Esophagus (tissue), 2 donors: ENCODE data around the gene PRAF2. TPM values are rescaled to one million over a fixed set of nuclear protein-coding genes. Genes with fewer than 3 reads are reported as not detected.

Experiments used
- H3K27ac ChIP-seq, 2 donors: one replicate each; pipeline ENCODE4 v1.5.1; 2013; ENCODE audit warnings: low read depth in 2 of 2, mild to moderate bottlenecking in 2 of 2, inconsistent platforms in 1 of 2, low read length in 1 of 2, moderate library complexity in 1 of 2
- H3K27me3 ChIP-seq, 2 donors: one replicate each; pipeline ENCODE4 v1.6.1; 2013; ENCODE audit warnings: low read length in 2 of 2, control low read depth in 1 of 2, mild to moderate bottlenecking in 1 of 2; ENCODE audit not compliant: insufficient read depth in 2 of 2, control insufficient read depth in 1 of 2
- H3K36me3 ChIP-seq, 2 donors: one replicate each; pipeline ENCODE4 v1.6.1; 2013; ENCODE audit warnings: low read length in 1 of 2; ENCODE audit not compliant: control insufficient read depth in 2 of 2, insufficient read depth in 2 of 2
- H3K4me1 ChIP-seq, 2 donors: one replicate each; pipeline ENCODE4 v1.6.1; 2013; ENCODE audit warnings: low read length in 1 of 2; ENCODE audit not compliant: control insufficient read depth in 2 of 2, insufficient read depth in 2 of 2
- H3K4me3 ChIP-seq, 2 donors: one replicate each; pipeline ENCODE4 v1.5.1; 2013; ENCODE audit warnings: low read length in 2 of 2, mild to moderate bottlenecking in 2 of 2, low read depth in 1 of 2, moderate library complexity in 1 of 2
- H3K9me3 ChIP-seq, 2 donors: one replicate each; pipeline ENCODE4 v1.6.1; 2013; ENCODE audit warnings: mild to moderate bottlenecking in 2 of 2, low read depth in 1 of 2, low read length in 1 of 2, moderate library complexity in 1 of 2; ENCODE audit not compliant: control insufficient read depth in 2 of 2, insufficient read depth in 1 of 2
- WGBS, 2 donors: extraction: QIAGEN DNeasy Blood & Tissue Kit; methylation state at CpG; one replicate each; pipeline ENCODE4 v1.1.7; 2013; 5-methylcytosine and 5-hydroxymethylcytosine counted together
- polyA plus RNA-seq, 2 donors: library from polyadenylated mRNA; stranded (reverse); fragments of 200-250 nt; gene quantifications; one replicate each; pipeline ENCODE4 v1.2.3, GENCODE V29; 2013
- donor health status: healthy with polysubstance abuse.
- donor health status: Bipolar disorder and iron deficiency.

Gene PRAF2
- polyA plus RNA-seq, 2 donors = 7.2 to 7.8 TPM

DNA sequence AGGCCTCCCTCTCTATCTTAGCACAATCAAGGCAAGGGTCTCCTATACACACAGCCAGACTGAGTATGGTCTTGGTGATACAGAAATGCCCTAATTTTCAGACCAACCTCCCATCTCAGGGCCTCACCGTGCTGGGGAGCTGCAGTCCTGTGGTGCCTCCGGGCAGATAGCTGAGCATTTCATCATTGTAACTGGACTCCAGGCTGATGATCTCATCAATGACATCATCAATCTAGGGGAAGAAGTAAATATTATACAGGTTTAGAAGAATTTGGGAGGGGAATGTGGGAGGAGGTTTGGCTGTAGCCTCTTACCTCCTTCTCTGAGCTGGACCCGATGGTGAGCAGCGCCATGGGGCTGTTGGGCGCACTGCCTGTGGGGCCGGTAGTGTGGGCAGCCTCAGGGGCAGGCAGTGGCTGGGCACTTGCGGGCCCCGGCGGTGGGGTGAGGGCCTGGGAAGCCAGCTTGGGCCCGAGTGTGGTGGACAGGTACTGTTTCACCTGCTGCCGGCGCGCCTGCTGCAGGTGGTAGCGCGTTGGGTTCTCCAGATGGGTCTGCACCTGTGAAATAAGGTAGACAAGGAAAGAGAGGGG lies 35.8 kb downstream of the PRAF2 start:
- H3K9me3 ChIP-seq = no peaks in the 10 kb centered on the region
- H3K36me3 ChIP-seq = peaks cover 0 to 32% of the 10 kb centered on the region in 2 donors
- H3K27me3 ChIP-seq = no peaks in the 10 kb centered on the region
- H3K27ac ChIP-seq = no peak overlapping the region
- WGBS, 2 donors = 91% methylated on average over 15 of the region's 15 CpGs
- peaks cover 0 to 5% of the 10 kb centered on the region in 2 donors for H3K4me1 ChIP-seq
- no peak overlapping the region for H3K4me3 ChIP-seq

DNA sequence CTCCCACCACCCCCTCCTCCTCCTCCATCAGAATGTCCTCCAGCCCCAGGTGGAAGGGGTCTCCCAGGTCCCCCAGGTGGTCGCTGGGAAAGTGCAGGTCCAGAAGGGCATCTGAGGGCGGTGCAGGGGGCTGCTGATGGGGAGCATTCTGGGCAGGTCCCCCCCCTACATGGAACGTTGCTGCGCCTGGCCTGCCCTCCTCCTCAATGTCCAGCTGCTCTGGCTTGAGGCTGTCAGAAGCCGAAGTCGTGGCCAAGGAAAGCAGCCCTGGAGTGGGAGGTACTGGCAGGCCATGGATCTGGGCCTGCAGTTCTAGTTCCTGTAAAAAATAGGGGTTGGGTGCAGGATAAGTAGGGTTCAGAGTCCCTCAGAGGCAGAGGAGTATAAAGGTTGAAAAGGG lies 43.5 kb downstream of the PRAF2 start:
- Histone ChIP-seq H3K4me1 (peaks cover 0 to 5% of the 10 kb centered on the region in 2 donors), H3K4me3 (no peak overlapping the region), H3K36me3 (peaks cover 0 to 21% of the 10 kb centered on the region in 2 donors), H3K27ac (no peak overlapping the region), H3K27me3 (no peaks in the 10 kb centered on the region), H3K9me3 (no peaks in the 10 kb centered on the region)
- 63 to 75% methylated on average over 6 of the region's 6 CpGs for WGBS, 2 donors

DNA sequence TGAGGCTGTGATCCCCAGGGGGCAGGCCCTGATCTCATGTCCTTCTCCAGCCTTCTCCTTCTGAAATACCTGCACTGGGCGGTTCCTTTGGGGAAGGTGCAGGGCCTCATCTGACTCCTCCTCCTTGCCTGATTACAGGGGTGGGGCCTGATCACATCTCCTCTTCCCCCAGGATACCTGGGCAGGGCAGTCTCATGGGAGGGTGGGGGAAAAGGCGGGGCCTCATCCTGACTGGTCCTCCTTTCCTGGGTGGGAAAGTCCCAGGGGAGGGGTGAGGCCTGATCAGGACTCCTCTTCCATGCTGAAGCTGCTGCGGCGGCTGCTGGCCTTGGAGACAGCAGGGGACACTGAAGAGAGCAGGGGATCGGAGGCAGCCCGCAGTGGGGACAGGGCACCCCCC lies 43.9 kb downstream of the PRAF2 start:
- Histone ChIP-seq H3K36me3 (peaks cover 0 to 21% of the 10 kb centered on the region in 2 donors), H3K4me3 (no peak overlapping the region), H3K27me3 (no peaks in the 10 kb centered on the region), H3K27ac (peak overlapping the region in 1 of 2 donors; percentile 37), H3K4me1 (peaks cover 0 to 5% of the 10 kb centered on the region in 2 donors), H3K9me3 (no peaks in the 10 kb centered on the region)
- 73 to 80% methylated on average over 6 of the region's 6 CpGs for WGBS, 2 donors

Other genes starting within 250 kb of the PRAF2 start
- gene ERAS, start 247.5 kb downstream of the PRAF2 start, polyA plus RNA-seq = under 1 TPM; 0.05 to 0.10 TPM
- under 1 TPM; 0.08 to 0.31 TPM for gene PCSK1N, start 238.4 kb downstream of the PRAF2 start, polyA plus RNA-seq
- gene TIMM17B, start 176.2 kb downstream of the PRAF2 start, polyA plus RNA-seq = 10 to 100 TPM; 34.2 to 45.0 TPM
- 100 to 1,000 TPM in 1 of 2 donors, 10 to 100 TPM in 1; 72.2 to 102 TPM for gene PQBP1, start 176.1 kb downstream of the PRAF2 start, polyA plus RNA-seq
- gene SLC35A2, start 162.4 kb downstream of the PRAF2 start, polyA plus RNA-seq = 10 to 100 TPM in 1 of 2 donors, 1 to 10 TPM in 1; 6.9 to 22.1 TPM
- gene PIM2, start 155.0 kb downstream of the PRAF2 start, polyA plus RNA-seq = 1 to 10 TPM; 2.6 to 3.7 TPM
- gene OTUD5, start 116.4 kb downstream of the PRAF2 start, polyA plus RNA-seq = 10 to 100 TPM; 22.3 to 27.6 TPM
- gene KCND1, start 102.2 kb downstream of the PRAF2 start, polyA plus RNA-seq = under 1 TPM; 0.25 to 0.41 TPM
- 10 to 100 TPM; 18.5 to 22.8 TPM for gene GRIPAP1, start 71.7 kb downstream of the PRAF2 start, polyA plus RNA-seq
- gene TFE3, start 30.6 kb downstream of the PRAF2 start, polyA plus RNA-seq = 10 to 100 TPM; 20.5 to 20.9 TPM
- 10 to 100 TPM; 23.1 to 27.9 TPM for gene CCDC120, start 15.0 kb downstream of the PRAF2 start, polyA plus RNA-seq
- gene WDR45, start 5.9 kb upstream of the PRAF2 start, polyA plus RNA-seq = 10 to 100 TPM; 45.1 to 55.6 TPM
- 10 to 100 TPM in 1 of 2 donors, 1 to 10 TPM in 1; 7.3 to 18.1 TPM for gene GPKOW, start 49.7 kb upstream of the PRAF2 start, polyA plus RNA-seq
- 1 to 10 TPM; 6.0 to 6.3 TPM for gene MAGIX, start 88.8 kb upstream of the PRAF2 start, polyA plus RNA-seq
- 100 to 1,000 TPM; 267 to 453 TPM for gene PLP2, start 97.9 kb upstream of the PRAF2 start, polyA plus RNA-seq
- gene PRICKLE3, start 112.4 kb upstream of the PRAF2 start, polyA plus RNA-seq = 10 to 100 TPM; 12.2 to 14.2 TPM
- gene SYP, start 126.2 kb upstream of the PRAF2 start, polyA plus RNA-seq = under 1 TPM; 0.75 to 0.79 TPM
- gene CACNA1F, start 159.3 kb upstream of the PRAF2 start, polyA plus RNA-seq = under 1 TPM; 0.11 to 0.24 TPM
- gene CCDC22, start 161.5 kb upstream of the PRAF2 start, polyA plus RNA-seq = 10 to 100 TPM in 1 of 2 donors, 1 to 10 TPM in 1; 6.3 to 11.0 TPM
- under 1 TPM; 0.59 to 0.65 TPM for gene FOXP3, start 190.7 kb upstream of the PRAF2 start, polyA plus RNA-seq
- 1 to 10 TPM; 3.8 to 4.9 TPM for gene PPP1R3F, start 195.8 kb upstream of the PRAF2 start, polyA plus RNA-seq
- gene GAGE10, start 229.6 kb upstream of the PRAF2 start, polyA plus RNA-seq = not detected
- not detected for gene GAGE12J, start 248.0 kb upstream of the PRAF2 start, polyA plus RNA-seq